ENCODE measurements around the gene PPP4R2. TPM values are rescaled to one million over a fixed set of nuclear protein-coding genes. Genes with fewer than 3 reads are reported as not detected.
A peak's percentile ranks its signal among the peaks of the same experiment; 100 is the strongest.

Gene PPP4R2
- polyA plus RNA-seq, 6 donors from 2014 or later: 18.0 to 42.7 (median 30.2) TPM

GRCh38 chr3:72964633-72965032, 32.0 kb upstream of the PPP4R2 start:
- no peaks in the 10 kb centered on the region for H3K9me3 Mint-ChIP-seq
- H3K36me3 Mint-ChIP-seq: no peaks in the 10 kb centered on the region
- no peaks in the 10 kb centered on the region for H3K27me3 Mint-ChIP-seq
- H3K4me3 Mint-ChIP-seq: peak overlapping the region in 1 of 8 donors; percentile 9
- peaks cover 11 to 19% (median 16%) of the 10 kb centered on the region in 3 donors for H3K4me1 Mint-ChIP-seq
- ATAC-seq (ENCODE audit: low read depth in 2 of 2) (no peak), DNase-seq (no peak)
- no peak overlapping the region for H3K27ac Mint-ChIP-seq

- no peak overlapping the region for H3K27ac Mint-ChIP-seq
- peaks cover 5 to 8% (median 5%) of the 10 kb centered on the region in 3 donors for H3K27me3 Mint-ChIP-seq
- ATAC-seq (ENCODE audit: low read depth in 2 of 2): no peak
- DNase-seq: no peak
- H3K36me3 Mint-ChIP-seq: no peaks in the 10 kb centered on the region
- H3K9me3 Mint-ChIP-seq: no peaks in the 10 kb centered on the region
- peaks cover 11 to 19% (median 16%) of the 10 kb centered on the region in 3 donors for H3K4me1 Mint-ChIP-seq
- no peak overlapping the region for H3K4me3 Mint-ChIP-seq
These were observed 28.3 kb upstream of the PPP4R2 start for GRCh38 chr3:72968266-72968664.

- ATAC-seq (ENCODE audit: low read depth in 2 of 2) (no peak), DNase-seq (no peak)
- peak overlapping the region in 1 of 6 donors; percentile 28 for H3K27ac Mint-ChIP-seq
- H3K27me3 Mint-ChIP-seq: peaks cover 10 to 13% (median 11%) of the 10 kb centered on the region in 3 donors
- H3K9me3 Mint-ChIP-seq: no peaks in the 10 kb centered on the region
- H3K36me3 Mint-ChIP-seq: no peaks in the 10 kb centered on the region
- peaks cover 10 to 13% (median 11%) of the 10 kb centered on the region in 3 donors for H3K4me1 Mint-ChIP-seq
- no peak overlapping the region for H3K4me3 Mint-ChIP-seq
These were observed 26.8 kb upstream of the PPP4R2 start for GRCh38 chr3:72969766-72970165.

GRCh38 chr3:72970942-72971341, 25.7 kb upstream of the PPP4R2 start:
- no peak for ATAC-seq (ENCODE audit: low read depth in 2 of 2)
- Mint-ChIP-seq H3K4me1 (peaks cover 0 to 2% (median under 1%) of the 10 kb centered on the region in 3 donors), H3K4me3 (no peak overlapping the region), H3K27ac (no peak overlapping the region), H3K9me3 (no peaks in the 10 kb centered on the region), H3K27me3 (peaks cover 10 to 13% (median 11%) of the 10 kb centered on the region in 3 donors), H3K36me3 (no peaks in the 10 kb centered on the region)
- DNase-seq: no peak

- ATAC-seq (ENCODE audit: low read depth in 2 of 2) (no peak), DNase-seq (no peak)
- Mint-ChIP-seq H3K4me3 (no peak overlapping the region), H3K27ac (no peak overlapping the region), H3K36me3 (no peaks in the 10 kb centered on the region), H3K4me1 (no peaks in the 10 kb centered on the region), H3K9me3 (no peaks in the 10 kb centered on the region), H3K27me3 (peaks cover 10 to 19% (median 11%) of the 10 kb centered on the region in 3 donors)
These were observed 23.9 kb upstream of the PPP4R2 start for GRCh38 chr3:72972706-72973030.

GRCh38 chr3:72973031-72973723, 23.4 kb upstream of the PPP4R2 start:
- Mint-ChIP-seq H3K36me3 (no peaks in the 10 kb centered on the region), H3K9me3 (no peaks in the 10 kb centered on the region), H3K27me3 (peaks cover 10 to 19% (median 11%) of the 10 kb centered on the region in 3 donors), H3K27ac (no peak overlapping the region), H3K4me3 (no peak overlapping the region), H3K4me1 (no peaks in the 10 kb centered on the region)
- DNase-seq: no peak
- no peak for ATAC-seq (ENCODE audit: low read depth in 2 of 2)

- Mint-ChIP-seq H3K27me3 (peaks cover 10 to 19% (median 11%) of the 10 kb centered on the region in 3 donors), H3K4me1 (no peaks in the 10 kb centered on the region)
These were observed 22.8 kb upstream of the PPP4R2 start for GRCh38 chr3:72973786-72974185.

GRCh38 chr3:72974956-72975355, 21.7 kb upstream of the PPP4R2 start:
- no peak for ATAC-seq (ENCODE audit: low read depth in 2 of 2)
- H3K36me3 Mint-ChIP-seq: no peaks in the 10 kb centered on the region
- no peak overlapping the region for H3K27ac Mint-ChIP-seq
- no peak for DNase-seq
- H3K27me3 Mint-ChIP-seq: peaks cover 19 to 21% (median 21%) of the 10 kb centered on the region in 3 donors
- H3K9me3 Mint-ChIP-seq: no peaks in the 10 kb centered on the region
- no peaks in the 10 kb centered on the region for H3K4me1 Mint-ChIP-seq
- no peak overlapping the region for H3K4me3 Mint-ChIP-seq

More at GRCh38 chr3:72973786-72974185, 22.8 kb upstream of the PPP4R2 start:
- Mint-ChIP-seq H3K9me3 (no peaks in the 10 kb centered on the region), H3K36me3 (no peaks in the 10 kb centered on the region), H3K4me3 (no peak overlapping the region), H3K27ac (no peak overlapping the region)
- no peak for ATAC-seq (ENCODE audit: low read depth in 2 of 2)
- no peak for DNase-seq

GRCh38 chr3:72976281-72976741, 20.3 kb upstream of the PPP4R2 start:
- H3K4me1 Mint-ChIP-seq: no peaks in the 10 kb centered on the region
- no peak for DNase-seq
- ATAC-seq (ENCODE audit: low read depth in 2 of 2): no peak

GRCh38 chr3:72977060-72977808, 19.4 kb upstream of the PPP4R2 start:
- no peak for DNase-seq
- Mint-ChIP-seq H3K4me3 (no peak overlapping the region), H3K27me3 (peaks cover 21% of the 10 kb centered on the region in 3 donors), H3K9me3 (no peaks in the 10 kb centered on the region), H3K36me3 (no peaks in the 10 kb centered on the region), H3K27ac (no peak overlapping the region), H3K4me1 (no peaks in the 10 kb centered on the region)
- ATAC-seq (ENCODE audit: low read depth in 2 of 2): no peak

More at GRCh38 chr3:72976281-72976741, 20.3 kb upstream of the PPP4R2 start:
- H3K9me3 Mint-ChIP-seq: no peaks in the 10 kb centered on the region
- no peaks in the 10 kb centered on the region for H3K36me3 Mint-ChIP-seq
- H3K27ac Mint-ChIP-seq: no peak overlapping the region
- H3K27me3 Mint-ChIP-seq: peaks cover 21 to 25% (median 21%) of the 10 kb centered on the region in 3 donors
- no peak overlapping the region for H3K4me3 Mint-ChIP-seq

- H3K27ac Mint-ChIP-seq: peak overlapping the region in 1 of 6 donors; percentile 14
- no peak for DNase-seq
- H3K27me3 Mint-ChIP-seq: peaks cover 11 to 26% (median 21%) of the 10 kb centered on the region in 3 donors
- H3K36me3 Mint-ChIP-seq: no peaks in the 10 kb centered on the region
- H3K9me3 Mint-ChIP-seq: peaks cover 0 to 14% (median 12%) of the 10 kb centered on the region in 7 donors
- peak in 1 of 2 donors; percentile 32 for ATAC-seq (ENCODE audit: low read depth in 2 of 2)
- H3K4me1 Mint-ChIP-seq: peaks cover 4 to 6% (median 5%) of the 10 kb centered on the region in 3 donors
- no peak overlapping the region for H3K4me3 Mint-ChIP-seq
These were observed 13.8 kb upstream of the PPP4R2 start for GRCh38 chr3:72982609-72983366.

GRCh38 chr3:72985576-72985975, 11.0 kb upstream of the PPP4R2 start:
- Mint-ChIP-seq H3K4me3 (no peak overlapping the region), H3K27me3 (peaks cover 0 to 16% (median 14%) of the 10 kb centered on the region in 3 donors), H3K27ac (no peak overlapping the region), H3K9me3 (peaks cover 0 to 14% (median 12%) of the 10 kb centered on the region in 7 donors), H3K36me3 (no peaks in the 10 kb centered on the region), H3K4me1 (peaks cover 4 to 6% (median 5%) of the 10 kb centered on the region in 3 donors)
- DNase-seq: no peak
- ATAC-seq (ENCODE audit: low read depth in 2 of 2): no peak

GRCh38 chr3:72990701-72991395, 5.8 kb upstream of the PPP4R2 start:
- ATAC-seq (ENCODE audit: low read depth in 2 of 2): no peak
- Mint-ChIP-seq H3K4me3 (no peak overlapping the region), H3K9me3 (peaks cover 0 to 6% (median 3%) of the 10 kb centered on the region in 7 donors), H3K27me3 (peaks cover 0 to 4% (median 0%) of the 10 kb centered on the region in 3 donors), H3K27ac (no peak overlapping the region), H3K36me3 (no peaks in the 10 kb centered on the region), H3K4me1 (no peaks in the 10 kb centered on the region)
- DNase-seq: no peak
